ENCODE data around the gene MAP1B. TPM values are rescaled to one million over a fixed set of nuclear protein-coding genes. Genes with fewer than 3 reads are reported as not detected.

Gene MAP1B
- total RNA-seq, 1 experiment from 2014 or later: not detected

DNA sequence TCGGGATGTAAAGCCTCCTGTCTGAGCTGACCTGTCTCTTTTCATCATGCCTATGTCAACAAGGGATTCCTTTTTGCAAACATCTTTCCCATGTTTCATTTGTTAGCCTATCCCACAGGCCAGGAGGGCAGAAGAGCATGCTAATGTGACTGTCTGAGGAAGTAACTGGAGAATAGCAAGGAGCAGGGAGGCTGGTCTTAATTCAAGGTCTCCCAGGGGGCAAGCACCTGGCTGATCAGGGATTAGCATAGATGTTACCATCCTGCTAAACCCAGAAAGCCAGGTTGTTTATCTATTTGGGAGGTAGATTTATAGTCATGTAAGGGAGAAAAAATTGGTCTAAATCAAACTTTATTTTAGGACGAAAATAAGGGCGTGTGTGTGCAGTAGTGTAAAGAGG is 36.7 kb upstream of the MAP1B start:
- Histone ChIP-seq H3K9me2 (replicated peaks; ENCODE audit: insufficient read depth, low read length) (no peaks in the 10 kb centered on the region), H4K20me1 (ENCODE audit: insufficient read depth, low read depth, low read length) (no peaks in the 10 kb centered on the region)
- DNase-seq: no peak

DNA sequence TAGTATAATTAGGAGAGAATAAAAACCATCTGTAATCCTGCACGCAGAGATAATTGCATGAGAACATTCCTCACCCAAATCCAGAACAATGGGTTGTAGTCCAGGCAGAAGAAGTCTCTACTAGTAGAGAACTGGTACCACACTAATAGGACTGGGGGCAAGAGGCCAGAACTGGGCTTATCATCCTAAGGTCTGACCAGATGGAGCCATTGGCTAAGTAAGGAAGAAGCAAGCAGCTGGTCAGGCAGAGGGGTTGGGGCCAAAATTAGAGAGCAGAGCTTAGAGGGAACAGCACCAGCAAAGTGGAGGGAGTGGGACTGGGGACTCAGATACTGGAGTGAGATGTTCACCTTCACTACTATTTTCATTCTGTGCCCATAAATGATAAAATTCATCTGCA is 35.4 kb upstream of the MAP1B start:
- DNase-seq: no peak
- H2AFZ ChIP-seq (ENCODE audit: low read length): no peak overlapping the region
- H3K4me1 ChIP-seq (ENCODE audit: low read length): no peaks in the 10 kb centered on the region
- no peaks in the 10 kb centered on the region for H3K9me2 ChIP-seq (replicated peaks; ENCODE audit: insufficient read depth, low read length)
- H3K9me3 ChIP-seq (ENCODE audit: low read length): no peaks in the 10 kb centered on the region
- no peaks in the 10 kb centered on the region for H3K36me3 ChIP-seq (ENCODE audit: insufficient read depth, low read length)
- no peaks in the 10 kb centered on the region for H3K27me3 ChIP-seq (ENCODE audit: low read length)
- H3K4me3 ChIP-seq (ENCODE audit: low read length): no peak overlapping the region
- no peaks in the 10 kb centered on the region for H4K20me1 ChIP-seq (ENCODE audit: insufficient read depth, low read depth, low read length)
- H3K9ac ChIP-seq (ENCODE audit: low read length): no peak overlapping the region
- H3K4me2 ChIP-seq (ENCODE audit: low read depth, low read length, poor library complexity, severe bottlenecking): no peak overlapping the region
- H3K27ac ChIP-seq (ENCODE audit: low read length): no peak overlapping the region
- no peaks in the 10 kb centered on the region for H3K79me2 ChIP-seq (ENCODE audit: low read length)

More for the DNA sequence above, 36.7 kb upstream of the MAP1B start:
- Histone ChIP-seq H3K79me2 (ENCODE audit: low read length) (no peaks in the 10 kb centered on the region), H3K4me3 (ENCODE audit: low read length) (no peak overlapping the region), H3K9me3 (ENCODE audit: low read length) (no peaks in the 10 kb centered on the region), H3K27ac (ENCODE audit: low read length) (no peak overlapping the region), H3K27me3 (ENCODE audit: low read length) (no peaks in the 10 kb centered on the region), H2AFZ (ENCODE audit: low read length) (no peak overlapping the region), H3K4me1 (ENCODE audit: low read length) (no peaks in the 10 kb centered on the region), H3K9ac (ENCODE audit: low read length) (no peak overlapping the region), H3K4me2 (ENCODE audit: low read depth, low read length, poor library complexity, severe bottlenecking) (no peak overlapping the region), H3K36me3 (ENCODE audit: insufficient read depth, low read length) (no peaks in the 10 kb centered on the region)

DNA sequence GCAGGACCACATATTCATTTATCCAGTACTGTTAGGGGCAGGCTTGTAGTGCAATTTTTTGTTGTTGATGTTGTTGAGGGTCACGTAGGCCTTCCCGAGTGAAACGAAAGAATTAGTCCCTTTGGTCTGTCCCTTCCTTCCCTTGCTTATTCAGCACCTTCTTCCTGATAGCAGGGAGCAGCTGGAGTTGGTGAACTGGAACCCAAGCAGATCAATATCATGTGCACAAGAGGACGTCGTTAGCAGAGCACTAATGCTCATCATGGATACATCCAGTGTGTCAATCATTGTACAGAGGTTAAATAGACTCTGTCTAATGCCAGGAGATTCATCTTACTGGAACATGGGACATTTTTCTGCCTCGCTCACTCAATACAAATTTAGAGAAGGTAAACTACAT is 33.0 kb upstream of the MAP1B start:
- Histone ChIP-seq H3K4me1 (ENCODE audit: low read length) (no peaks in the 10 kb centered on the region), H3K27ac (ENCODE audit: low read length) (no peak overlapping the region), H3K9ac (ENCODE audit: low read length) (no peak overlapping the region), H3K4me2 (ENCODE audit: low read depth, low read length, poor library complexity, severe bottlenecking) (no peak overlapping the region), H3K9me3 (ENCODE audit: low read length) (no peaks in the 10 kb centered on the region), H3K4me3 (ENCODE audit: low read length) (no peak overlapping the region), H2AFZ (ENCODE audit: low read length) (no peak overlapping the region), H3K79me2 (ENCODE audit: low read length) (no peaks in the 10 kb centered on the region), H3K9me2 (replicated peaks; ENCODE audit: insufficient read depth, low read length) (no peaks in the 10 kb centered on the region), H3K36me3 (ENCODE audit: insufficient read depth, low read length) (no peaks in the 10 kb centered on the region), H3K27me3 (ENCODE audit: low read length) (no peaks in the 10 kb centered on the region), H4K20me1 (ENCODE audit: insufficient read depth, low read depth, low read length) (no peaks in the 10 kb centered on the region)
- DNase-seq: no peak

DNA sequence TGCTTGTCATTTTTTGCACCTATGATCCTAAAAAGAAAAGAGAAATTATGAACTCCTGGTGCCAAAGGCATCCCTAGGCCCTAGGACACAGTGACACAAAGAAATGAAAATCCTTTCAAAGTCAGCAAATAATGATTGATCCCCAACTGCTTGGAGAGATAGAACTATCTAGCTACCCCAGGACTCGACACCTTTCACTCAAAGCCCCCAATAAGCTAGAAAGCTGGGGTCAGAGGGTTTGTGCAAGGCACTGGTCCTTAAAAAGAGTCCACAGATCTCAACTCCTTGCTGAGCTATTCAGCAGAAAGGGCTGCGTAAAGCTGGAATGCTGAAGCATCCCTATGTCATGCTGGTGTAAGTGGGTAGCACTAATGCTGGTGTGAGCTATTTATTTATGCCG is 31.8 kb upstream of the MAP1B start:
- no peaks in the 10 kb centered on the region for H4K20me1 ChIP-seq (ENCODE audit: insufficient read depth, low read depth, low read length)
- H3K9me2 ChIP-seq (replicated peaks; ENCODE audit: insufficient read depth, low read length): no peaks in the 10 kb centered on the region
- no peak overlapping the region for H3K27ac ChIP-seq (ENCODE audit: low read length)
- no peak for DNase-seq
- no peak overlapping the region for H3K4me3 ChIP-seq (ENCODE audit: low read length)
- no peaks in the 10 kb centered on the region for H3K9me3 ChIP-seq (ENCODE audit: low read length)
- no peaks in the 10 kb centered on the region for H3K36me3 ChIP-seq (ENCODE audit: insufficient read depth, low read length)
- H3K4me2 ChIP-seq (ENCODE audit: low read depth, low read length, poor library complexity, severe bottlenecking): no peak overlapping the region
- no peaks in the 10 kb centered on the region for H3K79me2 ChIP-seq (ENCODE audit: low read length)
- H3K27me3 ChIP-seq (ENCODE audit: low read length): no peaks in the 10 kb centered on the region
- H2AFZ ChIP-seq (ENCODE audit: low read length): no peak overlapping the region
- H3K4me1 ChIP-seq (ENCODE audit: low read length): no peaks in the 10 kb centered on the region
- no peak overlapping the region for H3K9ac ChIP-seq (ENCODE audit: low read length)

DNA sequence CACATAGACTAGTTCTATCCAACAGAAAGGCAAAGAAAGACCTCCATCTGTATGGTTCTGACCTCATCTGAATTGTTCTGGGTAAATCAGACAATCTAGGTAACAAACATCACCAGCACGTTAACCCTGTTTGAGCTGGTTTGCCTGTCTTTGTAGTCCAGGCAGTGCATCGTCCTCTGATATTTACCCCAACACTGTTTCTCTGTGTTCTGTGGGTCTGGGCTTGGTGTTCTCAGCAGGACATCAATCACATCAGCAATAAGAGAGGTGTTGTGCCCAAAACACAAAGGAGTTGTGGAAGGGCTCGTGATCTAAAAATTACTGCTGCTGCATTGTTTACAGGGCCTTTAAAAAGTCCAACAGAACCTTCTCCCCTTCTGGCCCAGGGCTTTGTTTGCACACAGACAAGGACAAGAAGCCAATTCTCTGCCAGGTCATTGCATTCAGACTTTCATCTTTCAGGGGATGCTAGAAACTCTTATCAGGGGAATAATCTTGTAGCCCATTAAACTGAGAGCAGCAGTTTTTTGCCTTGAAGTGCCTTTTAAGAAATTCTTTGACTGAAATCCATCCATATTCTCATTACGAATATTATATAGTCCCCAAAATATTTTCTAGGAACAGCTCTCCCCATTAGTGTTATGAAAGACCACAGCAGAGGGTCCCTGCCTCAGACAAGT is 30.5 kb upstream of the MAP1B start:
- Histone ChIP-seq H3K79me2 (ENCODE audit: low read length) (no peaks in the 10 kb centered on the region), H3K27me3 (ENCODE audit: low read length) (no peaks in the 10 kb centered on the region), H3K4me3 (ENCODE audit: low read length) (no peak overlapping the region), H4K20me1 (ENCODE audit: insufficient read depth, low read depth, low read length) (no peaks in the 10 kb centered on the region), H3K9me3 (ENCODE audit: low read length) (no peaks in the 10 kb centered on the region), H3K36me3 (ENCODE audit: insufficient read depth, low read length) (no peaks in the 10 kb centered on the region), H3K9ac (ENCODE audit: low read length) (no peak overlapping the region), H3K4me2 (ENCODE audit: low read depth, low read length, poor library complexity, severe bottlenecking) (no peak overlapping the region), H2AFZ (ENCODE audit: low read length) (no peak overlapping the region), H3K9me2 (replicated peaks; ENCODE audit: insufficient read depth, low read length) (no peaks in the 10 kb centered on the region), H3K4me1 (ENCODE audit: low read length) (no peaks in the 10 kb centered on the region), H3K27ac (ENCODE audit: low read length) (no peak overlapping the region)
- no peak for DNase-seq

- H4K20me1 ChIP-seq (ENCODE audit: insufficient read depth, low read depth, low read length): no peaks in the 10 kb centered on the region
- no peak for DNase-seq
- H3K4me3 ChIP-seq (ENCODE audit: low read length): no peak overlapping the region
- no peaks in the 10 kb centered on the region for H3K9me2 ChIP-seq (replicated peaks; ENCODE audit: insufficient read depth, low read length)
- H3K27me3 ChIP-seq (ENCODE audit: low read length): no peaks in the 10 kb centered on the region
- H3K4me1 ChIP-seq (ENCODE audit: low read length): no peaks in the 10 kb centered on the region
- no peak overlapping the region for H3K4me2 ChIP-seq (ENCODE audit: low read depth, low read length, poor library complexity, severe bottlenecking)
- no peak overlapping the region for H2AFZ ChIP-seq (ENCODE audit: low read length)
- H3K9me3 ChIP-seq (ENCODE audit: low read length): no peaks in the 10 kb centered on the region
- no peak overlapping the region for H3K27ac ChIP-seq (ENCODE audit: low read length)
- H3K36me3 ChIP-seq (ENCODE audit: insufficient read depth, low read length): no peaks in the 10 kb centered on the region
- H3K79me2 ChIP-seq (ENCODE audit: low read length): no peaks in the 10 kb centered on the region
- H3K9ac ChIP-seq (ENCODE audit: low read length): no peak overlapping the region
These were observed 29.9 kb upstream of the MAP1B start for GRCh38 chr5:72077390-72077789.

GRCh38 chr5:72079288-72079687 is 28.0 kb upstream of the MAP1B start:
- no peaks in the 10 kb centered on the region for H3K27me3 ChIP-seq (ENCODE audit: low read length)
- DNase-seq: no peak
- no peaks in the 10 kb centered on the region for H3K79me2 ChIP-seq (ENCODE audit: low read length)
- no peak overlapping the region for H3K9ac ChIP-seq (ENCODE audit: low read length)
- H3K36me3 ChIP-seq (ENCODE audit: insufficient read depth, low read length): no peaks in the 10 kb centered on the region
- H4K20me1 ChIP-seq (ENCODE audit: insufficient read depth, low read depth, low read length): no peaks in the 10 kb centered on the region
- H3K9me2 ChIP-seq (replicated peaks; ENCODE audit: insufficient read depth, low read length): no peaks in the 10 kb centered on the region
- H3K4me2 ChIP-seq (ENCODE audit: low read depth, low read length, poor library complexity, severe bottlenecking): no peak overlapping the region
- no peaks in the 10 kb centered on the region for H3K9me3 ChIP-seq (ENCODE audit: low read length)
- H3K4me1 ChIP-seq (ENCODE audit: low read length): no peaks in the 10 kb centered on the region
- H2AFZ ChIP-seq (ENCODE audit: low read length): no peak overlapping the region
- no peak overlapping the region for H3K4me3 ChIP-seq (ENCODE audit: low read length)
- H3K27ac ChIP-seq (ENCODE audit: low read length): no peak overlapping the region

DNA sequence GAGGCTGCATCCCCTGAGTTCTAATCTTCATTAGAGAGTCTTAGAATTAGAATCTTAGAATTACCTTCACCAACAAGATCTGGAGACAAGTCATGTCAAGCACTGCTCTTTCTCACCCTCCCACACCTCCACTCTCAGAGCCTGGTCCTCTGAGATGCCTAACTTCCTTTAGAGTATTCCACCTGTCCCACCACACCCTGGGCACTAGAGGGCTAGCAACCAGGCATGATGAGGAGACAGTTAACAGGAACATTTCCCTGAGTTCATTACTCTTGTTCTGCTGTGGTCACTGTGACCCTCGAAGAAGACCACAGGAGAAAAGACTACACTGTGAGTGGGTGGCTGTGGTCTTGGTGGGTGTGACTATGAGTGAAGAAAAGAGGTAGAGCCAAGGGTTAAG is 25.2 kb upstream of the MAP1B start:
- H3K4me2 ChIP-seq (ENCODE audit: low read depth, low read length, poor library complexity, severe bottlenecking): no peak overlapping the region
- H3K27me3 ChIP-seq (ENCODE audit: low read length): no peaks in the 10 kb centered on the region
- no peaks in the 10 kb centered on the region for H3K9me2 ChIP-seq (replicated peaks; ENCODE audit: insufficient read depth, low read length)
- no peaks in the 10 kb centered on the region for H4K20me1 ChIP-seq (ENCODE audit: insufficient read depth, low read depth, low read length)
- H3K9ac ChIP-seq (ENCODE audit: low read length): no peak overlapping the region
- no peak overlapping the region for H2AFZ ChIP-seq (ENCODE audit: low read length)
- no peak overlapping the region for H3K4me3 ChIP-seq (ENCODE audit: low read length)
- no peak overlapping the region for H3K27ac ChIP-seq (ENCODE audit: low read length)
- no peaks in the 10 kb centered on the region for H3K79me2 ChIP-seq (ENCODE audit: low read length)
- H3K36me3 ChIP-seq (ENCODE audit: insufficient read depth, low read length): no peaks in the 10 kb centered on the region
- H3K9me3 ChIP-seq (ENCODE audit: low read length): no peaks in the 10 kb centered on the region
- DNase-seq: no peak
- no peaks in the 10 kb centered on the region for H3K4me1 ChIP-seq (ENCODE audit: low read length)

- Histone ChIP-seq H3K4me1 (ENCODE audit: low read length) (no peaks in the 10 kb centered on the region), H2AFZ (ENCODE audit: low read length) (no peak overlapping the region), H3K4me3 (ENCODE audit: low read length) (no peak overlapping the region), H4K20me1 (ENCODE audit: insufficient read depth, low read depth, low read length) (no peaks in the 10 kb centered on the region), H3K36me3 (ENCODE audit: insufficient read depth, low read length) (no peaks in the 10 kb centered on the region), H3K27ac (ENCODE audit: low read length) (no peak overlapping the region), H3K9me2 (replicated peaks; ENCODE audit: insufficient read depth, low read length) (no peaks in the 10 kb centered on the region), H3K79me2 (ENCODE audit: low read length) (no peaks in the 10 kb centered on the region), H3K9me3 (ENCODE audit: low read length) (no peaks in the 10 kb centered on the region), H3K9ac (ENCODE audit: low read length) (no peak overlapping the region), H3K4me2 (ENCODE audit: low read depth, low read length, poor library complexity, severe bottlenecking) (no peak overlapping the region), H3K27me3 (ENCODE audit: low read length) (no peaks in the 10 kb centered on the region)
- DNase-seq: no peak
These were observed 22.4 kb upstream of the MAP1B start for GRCh38 chr5:72084876-72085275.
